ENCODE results near the gene HTT.

Gene HTT

DNA sequence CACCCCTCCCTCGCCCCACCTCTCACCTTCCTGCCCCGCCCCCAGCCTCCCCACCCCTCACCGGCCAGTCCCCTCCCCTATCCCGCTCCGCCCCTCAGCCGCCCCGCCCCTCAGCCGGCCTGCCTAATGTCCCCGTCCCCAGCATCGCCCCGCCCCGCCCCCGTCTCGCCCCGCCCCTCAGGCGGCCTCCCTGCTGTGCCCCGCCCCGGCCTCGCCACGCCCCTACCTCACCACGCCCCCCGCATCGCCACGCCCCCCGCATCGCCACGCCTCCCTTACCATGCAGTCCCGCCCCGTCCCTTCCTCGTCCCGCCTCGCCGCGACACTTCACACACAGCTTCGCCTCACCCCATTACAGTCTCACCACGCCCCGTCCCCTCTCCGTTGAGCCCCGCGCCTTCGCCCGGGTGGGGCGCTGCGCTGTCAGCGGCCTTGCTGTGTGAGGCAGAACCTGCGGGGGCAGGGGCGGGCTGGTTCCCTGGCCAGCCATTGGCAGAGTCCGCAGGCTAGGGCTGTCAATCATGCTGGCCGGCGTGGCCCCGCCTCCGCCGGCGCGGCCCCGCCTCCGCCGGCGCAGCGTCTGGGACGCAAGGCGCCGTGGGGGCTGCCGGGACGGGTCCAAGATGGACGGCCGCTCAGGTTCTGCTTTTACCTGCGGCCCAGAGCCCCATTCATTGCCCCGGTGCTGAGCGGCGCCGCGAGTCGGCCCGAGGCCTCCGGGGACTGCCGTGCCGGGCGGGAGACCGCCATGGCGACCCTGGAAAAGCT lies at the start of gene HTT, which contains the start of gene HTT-AS:
TSS of gene HTT (plus strand) at position 604 of the 768 bp plus-strand sequence. CDS start at position 749, 145 bp downstream.
TSS of gene HTT-AS (minus strand) at position 461 of the 768 bp plus-strand sequence.
- peak; percentile 96 for DNase-seq

GRCh38 chr4:3025881-3026280 lies 48.6 kb upstream of the HTT start:
- no peak for DNase-seq

DNA sequence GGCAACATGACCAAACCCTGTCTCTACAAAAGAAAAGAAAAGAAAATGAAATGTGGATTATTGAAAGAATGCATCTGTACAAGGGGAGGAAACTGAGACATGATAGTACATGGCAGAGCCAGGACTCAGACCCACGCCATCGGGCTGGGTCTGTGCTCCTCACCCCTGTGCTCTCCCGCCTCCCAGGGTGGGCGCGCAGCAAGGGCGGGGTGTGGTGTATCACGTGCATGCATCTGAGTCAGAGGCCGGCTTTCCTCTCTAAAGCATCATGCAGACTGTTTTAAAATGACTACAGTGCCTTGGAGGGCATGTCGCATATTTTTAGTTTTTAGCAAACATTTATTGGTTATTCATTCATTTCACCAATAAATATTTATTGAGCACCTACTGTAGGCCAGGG lies 47.9 kb upstream of the HTT start:
- DNase-seq: no peak

GRCh38 chr4:3029464-3029863 lies 45.0 kb upstream of the HTT start:
- DNase-seq: no peak

- no peak for DNase-seq
Observed at GRCh38 chr4:3030566-3031356, 43.7 kb upstream of the HTT start.

GRCh38 chr4:3031357-3032082 lies 43.0 kb upstream of the HTT start:
- no peak for DNase-seq

- no peak for DNase-seq
Observed at GRCh38 chr4:3034231-3034630, 40.2 kb upstream of the HTT start.

GRCh38 chr4:3035249-3035648 lies 39.2 kb upstream of the HTT start:
- DNase-seq: no peak

DNA sequence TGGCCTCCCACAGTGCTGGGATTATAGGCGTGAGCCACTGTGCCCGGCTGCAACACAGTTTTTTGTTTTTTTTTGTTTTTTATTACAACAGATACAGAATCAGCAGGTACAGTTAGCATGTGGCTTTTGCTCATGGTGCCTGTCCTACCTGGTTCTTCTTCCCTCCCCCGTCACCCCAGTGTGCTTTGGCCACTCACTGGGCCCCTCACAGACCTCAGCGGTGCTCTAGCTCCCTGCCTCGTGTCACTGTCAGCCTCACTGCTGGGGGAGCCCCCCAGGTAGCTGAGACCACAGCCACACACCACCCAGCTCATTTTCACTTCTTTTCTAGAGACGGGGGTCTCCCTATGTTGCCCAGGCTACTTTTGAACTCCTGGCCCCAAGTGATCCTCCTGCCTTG lies 38.8 kb upstream of the HTT start:
- DNase-seq: no peak

GRCh38 chr4:3036131-3036952 lies 38.1 kb upstream of the HTT start:
- DNase-seq: no peak

DNA sequence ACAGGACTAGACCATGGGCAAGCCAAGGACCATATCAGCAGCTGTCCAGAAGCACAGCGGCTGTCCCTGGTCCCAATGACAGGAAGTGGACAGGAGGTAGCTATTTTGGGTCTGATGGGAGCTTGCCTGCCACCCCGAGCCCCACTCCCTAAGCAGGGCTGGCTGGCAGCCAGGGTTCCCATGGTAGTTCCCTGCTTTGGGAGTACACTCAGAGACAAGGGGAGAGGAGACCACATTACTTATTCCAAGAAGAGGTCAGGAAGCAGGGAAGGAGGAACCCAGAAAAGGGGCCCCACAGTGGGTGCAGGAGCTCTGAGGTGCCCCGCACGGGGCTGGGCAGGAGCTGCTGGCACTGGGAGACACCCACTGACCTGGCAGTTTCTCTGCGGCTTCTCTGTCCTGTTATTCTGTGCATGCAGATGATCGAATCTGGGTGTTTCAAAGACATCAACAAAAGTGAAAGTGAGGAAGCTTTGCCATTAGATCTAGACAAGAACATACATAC lies 36.5 kb upstream of the HTT start:
- no peak for DNase-seq

- DNase-seq: no peak
Observed at GRCh38 chr4:3039706-3040366, 34.6 kb upstream of the HTT start.

DNA sequence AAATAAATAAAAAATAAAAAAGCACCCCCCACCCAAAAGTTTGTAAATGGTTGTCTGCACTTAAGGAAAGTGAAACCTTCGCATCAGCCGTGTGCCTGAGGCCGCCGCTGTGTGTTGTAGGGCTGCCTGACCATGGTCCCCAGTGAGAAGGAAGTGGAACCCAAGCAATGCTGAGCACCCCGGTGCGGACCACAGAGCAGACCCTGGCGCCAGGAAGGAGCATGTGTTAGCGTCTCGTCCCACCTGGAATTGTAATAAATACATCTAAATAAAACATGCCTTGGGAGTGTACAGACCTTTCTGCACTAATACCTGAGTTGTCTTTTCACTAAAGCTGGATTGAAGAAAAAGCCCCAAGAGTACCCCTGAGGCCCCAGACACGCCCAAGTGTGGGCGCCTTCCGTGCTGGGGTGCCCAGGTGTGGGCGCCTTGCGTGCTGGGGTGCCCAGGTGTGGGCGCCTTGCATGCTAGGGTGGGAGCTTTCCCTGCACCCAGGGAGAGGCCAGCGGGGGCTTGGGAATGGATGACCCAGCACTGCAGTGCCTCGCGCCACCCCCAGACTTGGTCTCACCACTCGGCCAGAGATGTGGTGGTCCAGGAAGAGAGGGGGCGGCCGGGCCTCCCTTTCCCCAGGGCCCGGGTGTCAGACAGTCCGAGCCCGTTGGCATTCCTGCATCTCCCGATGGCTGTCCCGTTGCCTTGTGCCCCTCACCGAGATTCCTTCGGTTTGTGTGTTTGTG lies 33.9 kb upstream of the HTT start:
- DNase-seq: peak; percentile 22

- DNase-seq: peak; percentile 70
Observed at GRCh38 chr4:3041192-3042142, 33.0 kb upstream of the HTT start.

- DNase-seq: no peak
Observed at GRCh38 chr4:3042226-3042625, 32.3 kb upstream of the HTT start.

DNA sequence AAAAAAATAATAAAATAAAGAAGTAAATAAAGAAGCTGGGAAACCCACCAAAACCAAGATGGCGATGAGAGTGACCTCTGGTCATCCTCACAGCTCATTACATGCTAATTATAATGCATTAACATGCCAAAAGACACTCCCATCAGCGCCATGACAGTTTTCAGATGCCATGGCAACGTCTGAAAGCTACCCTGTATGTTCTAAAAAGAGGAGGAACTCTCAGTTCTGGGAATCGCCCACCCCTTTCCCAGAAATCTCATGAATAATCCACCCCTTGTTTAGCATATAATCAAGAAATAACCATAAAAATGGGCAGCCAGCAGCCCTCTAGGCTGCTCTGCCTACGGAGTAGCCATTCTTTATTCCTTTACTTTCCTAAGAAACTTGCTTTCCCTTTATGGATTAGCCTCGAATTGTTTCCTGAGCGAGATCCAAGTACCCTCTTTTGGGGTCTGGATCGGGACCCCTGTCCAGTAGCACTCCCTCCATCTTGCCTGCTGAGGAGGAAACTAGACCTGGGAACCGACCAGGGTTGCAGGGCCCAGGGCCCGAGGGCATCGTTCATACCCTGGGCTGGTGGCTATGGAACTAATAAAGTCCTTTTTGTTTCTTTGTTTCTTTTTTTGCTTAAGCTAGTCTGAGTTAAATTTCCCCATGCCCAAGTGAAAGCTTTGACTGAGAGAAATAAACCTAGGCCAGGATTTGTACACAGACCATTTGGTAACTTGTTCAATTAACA lies 31.0 kb upstream of the HTT start:
- no peak for DNase-seq

DNA sequence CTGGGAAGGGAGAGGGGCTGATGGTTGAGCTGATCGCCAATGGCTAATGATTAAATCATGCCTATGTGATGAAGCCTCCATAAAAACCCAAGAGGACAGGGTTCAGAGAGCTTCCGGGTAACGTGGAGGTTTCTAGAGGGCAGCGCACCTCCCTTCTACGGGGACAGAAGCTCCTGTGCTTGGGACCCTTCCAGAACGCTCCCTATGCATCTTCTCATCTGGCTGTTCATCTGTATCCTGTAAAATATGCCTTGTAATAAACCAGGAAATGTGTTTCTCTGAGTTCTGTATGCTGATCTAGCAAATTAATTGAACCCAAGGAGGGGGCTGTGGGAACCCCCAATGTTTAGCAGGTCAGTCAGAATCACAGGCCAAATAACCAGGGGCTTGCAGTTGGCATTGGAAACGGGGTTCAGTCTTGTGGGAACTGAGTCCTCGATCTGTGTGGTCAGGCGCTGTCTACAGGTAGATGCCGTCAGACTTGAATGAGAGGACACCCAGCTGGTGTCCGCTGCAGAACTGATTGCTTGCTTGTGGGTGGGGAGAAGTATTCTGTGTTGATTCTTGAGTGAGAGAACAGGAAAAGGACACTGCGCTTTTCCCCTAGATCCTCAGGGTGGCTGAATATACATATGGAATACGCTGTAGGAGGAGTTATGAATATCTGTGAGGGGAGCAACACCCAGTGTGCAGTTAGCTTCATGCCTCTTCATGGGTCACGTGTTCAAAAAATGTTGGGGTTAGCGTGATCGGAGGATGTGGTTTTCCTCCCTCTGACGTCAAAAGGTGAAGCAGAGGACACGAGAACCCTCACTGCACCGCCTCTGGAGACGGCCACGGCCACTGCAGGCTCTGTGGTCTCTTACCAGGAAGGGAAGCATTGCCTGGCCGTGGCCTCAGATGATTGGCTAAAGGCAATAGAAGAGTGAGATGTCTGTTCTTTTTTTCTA lies 29.3 kb upstream of the HTT start:
- peak; percentile 92 for DNase-seq

DNA sequence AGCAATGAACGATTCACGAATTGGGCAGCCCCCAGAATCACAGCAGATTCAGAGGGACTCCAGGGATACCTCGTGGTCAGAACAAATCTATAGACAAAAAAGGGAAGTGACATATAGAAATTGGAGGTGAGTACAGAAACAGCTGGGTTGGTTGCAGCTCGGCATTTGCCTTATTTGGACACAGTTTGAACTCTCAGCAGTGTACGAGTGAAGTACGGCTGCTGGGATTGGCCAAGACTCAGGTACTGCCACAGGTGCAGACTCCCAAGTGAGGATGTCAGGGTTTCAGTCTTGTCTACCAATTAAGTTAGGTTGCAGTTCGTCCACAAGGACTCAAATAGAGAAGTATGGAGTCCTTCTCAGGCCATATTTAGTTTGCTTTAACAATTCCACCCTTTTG lies 28.3 kb upstream of the HTT start:
- peak; percentile 53 for DNase-seq
